Measurements from ENCODE around the gene MAGI1. TPM values are rescaled to one million over a fixed set of nuclear protein-coding genes. Genes with fewer than 3 reads are reported as not detected.

The MAGI1 gene
- total and polyA plus RNA-seq, 7 donors = 10.2 to 54.0 (median 29.8) TPM

DNA sequence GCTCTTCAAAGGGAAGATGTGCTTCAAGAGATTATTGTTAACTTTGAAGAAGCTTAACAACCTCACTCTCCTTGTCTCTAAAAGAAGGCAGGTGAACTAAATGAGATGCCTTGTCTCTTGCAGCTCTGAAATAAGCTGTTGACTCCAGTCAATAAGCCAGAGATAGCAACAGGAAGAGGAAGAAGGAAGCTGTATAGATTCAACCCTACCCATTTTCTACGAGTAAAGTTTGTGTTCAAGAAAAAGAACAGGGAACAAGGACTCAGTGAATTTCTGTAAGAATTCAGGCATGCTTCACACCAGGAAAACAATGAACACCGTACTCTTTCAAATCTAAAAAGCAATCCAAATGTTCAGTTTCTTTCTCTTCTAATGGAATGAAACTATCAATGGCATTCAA lies 503.5 kb downstream of the MAGI1 start:
- no peak overlapping the region for H3K27ac ChIP-seq
- TF ChIP-seq, protein P1, sequence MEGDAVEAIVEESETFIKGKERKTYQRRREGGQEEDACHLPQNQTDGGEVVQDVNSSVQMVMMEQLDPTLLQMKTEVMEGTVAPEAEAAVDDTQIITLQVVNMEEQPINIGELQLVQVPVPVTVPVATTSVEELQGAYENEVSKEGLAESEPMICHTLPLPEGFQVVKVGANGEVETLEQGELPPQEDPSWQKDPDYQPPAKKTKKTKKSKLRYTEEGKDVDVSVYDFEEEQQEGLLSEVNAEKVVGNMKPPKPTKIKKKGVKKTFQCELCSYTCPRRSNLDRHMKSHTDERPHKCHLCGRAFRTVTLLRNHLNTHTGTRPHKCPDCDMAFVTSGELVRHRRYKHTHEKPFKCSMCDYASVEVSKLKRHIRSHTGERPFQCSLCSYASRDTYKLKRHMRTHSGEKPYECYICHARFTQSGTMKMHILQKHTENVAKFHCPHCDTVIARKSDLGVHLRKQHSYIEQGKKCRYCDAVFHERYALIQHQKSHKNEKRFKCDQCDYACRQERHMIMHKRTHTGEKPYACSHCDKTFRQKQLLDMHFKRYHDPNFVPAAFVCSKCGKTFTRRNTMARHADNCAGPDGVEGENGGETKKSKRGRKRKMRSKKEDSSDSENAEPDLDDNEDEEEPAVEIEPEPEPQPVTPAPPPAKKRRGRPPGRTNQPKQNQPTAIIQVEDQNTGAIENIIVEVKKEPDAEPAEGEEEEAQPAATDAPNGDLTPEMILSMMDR (IDR thresholded peaks at IDR 0.05) = no peak
- TF ChIP-seq EP300 (IDR thresholded peaks at IDR 0.05) (no peak), POLR2AphosphoS5 (IDR thresholded peaks at IDR 0.05) (no peak), POLR2A (IDR thresholded peaks at IDR 0.05) (no peak)
- intact Hi-C loops (cut with DNase I) = no loop called here
- H3K27me3 ChIP-seq = no peaks in the 10 kb centered on the region
- H3K4me3 ChIP-seq = no peak overlapping the region
- no peaks in the 10 kb centered on the region for H3K9me3 ChIP-seq
- WGBS, 2 donors = 50 to 55% methylated on average over 2 of the region's 2 CpGs
- peaks cover 0 to 36% (median 28%) of the 10 kb centered on the region in 4 donors for H3K4me1 ChIP-seq
- H3K36me3 ChIP-seq = no peaks in the 10 kb centered on the region
- DNase-seq = no peak

DNA sequence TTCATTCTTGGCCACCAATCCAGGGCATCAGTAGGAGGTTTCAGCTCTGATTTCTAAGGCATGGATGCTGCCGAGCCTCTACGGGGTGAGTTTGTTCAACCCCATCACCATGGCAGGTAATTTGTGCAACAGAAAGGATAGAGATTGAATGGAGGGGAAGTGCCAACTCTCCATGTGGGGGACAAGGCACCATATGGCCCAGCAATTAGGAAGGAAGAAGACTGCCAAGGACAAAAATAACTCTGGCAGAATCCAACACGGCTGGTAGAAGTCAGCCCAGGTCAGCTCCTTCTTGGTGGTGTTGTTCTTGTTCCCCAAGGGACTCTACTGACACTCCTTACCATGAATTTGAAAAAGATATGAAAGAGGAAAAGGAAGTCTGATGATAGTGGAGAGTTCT lies 503.9 kb downstream of the MAGI1 start:
- Histone ChIP-seq H3K36me3 (no peaks in the 10 kb centered on the region), H3K27ac (no peak overlapping the region), H3K4me3 (no peak overlapping the region), H3K9me3 (no peaks in the 10 kb centered on the region), H3K27me3 (no peaks in the 10 kb centered on the region), H3K4me1 (peaks cover 0 to 34% (median 28%) of the 10 kb centered on the region in 4 donors)
- no peak for DNase-seq
- TF ChIP-seq EP300 (IDR thresholded peaks at IDR 0.05) (no peak), POLR2AphosphoS5 (IDR thresholded peaks at IDR 0.05) (no peak), POLR2A (IDR thresholded peaks at IDR 0.05) (no peak)
- TF ChIP-seq, protein P1 (IDR thresholded peaks at IDR 0.05) = no peak
- 82 to 96% methylated on average over 3 of the region's 3 CpGs for WGBS, 2 donors
- intact Hi-C loops (cut with DNase I) = no loop called here

DNA sequence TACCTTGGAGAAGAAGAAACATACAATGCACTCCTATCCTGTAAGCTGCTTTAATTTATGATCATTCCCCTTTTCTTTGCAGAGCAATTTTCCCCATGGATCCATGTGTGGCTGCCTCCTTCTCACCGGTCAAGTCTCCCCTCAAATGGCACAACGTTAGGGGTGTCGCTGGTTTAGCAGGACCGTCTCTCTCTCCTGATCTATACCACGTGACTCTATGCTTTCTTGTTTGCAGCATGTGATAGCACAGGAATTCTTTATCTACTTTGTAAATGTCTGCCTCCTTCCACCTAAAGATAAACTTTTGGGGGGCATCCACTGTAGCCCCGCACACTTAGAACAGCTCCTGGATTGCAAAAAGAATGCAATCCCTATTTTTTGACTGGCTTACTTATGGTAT lies 506.0 kb downstream of the MAGI1 start:
- H3K27me3 ChIP-seq = no peaks in the 10 kb centered on the region
- no peak overlapping the region for H3K4me3 ChIP-seq
- H3K36me3 ChIP-seq = no peaks in the 10 kb centered on the region
- no peaks in the 10 kb centered on the region for H3K9me3 ChIP-seq
- 92 to 95% methylated on average over 6 of the region's 6 CpGs for WGBS, 2 donors
- no peak for DNase-seq
- no peak for TF ChIP-seq POLR2A (IDR thresholded peaks at IDR 0.05)
- no peak for TF ChIP-seq POLR2AphosphoS5 (IDR thresholded peaks at IDR 0.05)
- no peak for TF ChIP-seq EP300 (IDR thresholded peaks at IDR 0.05)
- H3K27ac ChIP-seq = no peak overlapping the region
- intact Hi-C loops (cut with DNase I) = no loop called here
- H3K4me1 ChIP-seq = peaks cover 0 to 19% (median 11%) of the 10 kb centered on the region in 4 donors

DNA sequence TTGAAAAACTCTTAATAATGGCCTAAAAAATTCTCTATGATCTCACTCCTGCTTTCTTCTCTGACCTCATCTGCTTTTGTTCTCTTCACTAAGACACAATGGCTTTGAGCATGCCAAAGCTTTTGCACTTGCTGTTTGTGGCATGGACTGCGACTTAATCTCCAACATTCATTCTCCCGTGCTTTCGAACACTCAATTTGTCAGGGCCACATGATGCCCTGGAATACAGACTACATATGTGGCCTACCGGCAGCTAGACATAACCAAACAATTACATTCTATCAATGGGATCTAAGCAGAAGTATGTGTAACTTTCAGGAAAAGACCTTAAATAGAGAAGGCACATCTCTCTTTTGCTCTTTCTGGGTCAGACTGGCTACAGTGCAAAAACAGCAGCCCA lies 506.5 kb downstream of the MAGI1 start:
- Histone ChIP-seq H3K27ac (no peak overlapping the region), H3K4me3 (no peak overlapping the region), H3K36me3 (no peaks in the 10 kb centered on the region), H3K27me3 (no peaks in the 10 kb centered on the region), H3K9me3 (no peaks in the 10 kb centered on the region), H3K4me1 (peaks cover 0 to 19% (median 10%) of the 10 kb centered on the region in 4 donors)
- WGBS, 2 donors = 94% methylated on average over 4 of the region's 4 CpGs
- DNase-seq = no peak
- TF ChIP-seq, protein P1 (IDR thresholded peaks at IDR 0.05) = no peak
- TF ChIP-seq POLR2AphosphoS5 (IDR thresholded peaks at IDR 0.05) = no peak
- no peak for TF ChIP-seq EP300 (IDR thresholded peaks at IDR 0.05)
- TF ChIP-seq POLR2A (IDR thresholded peaks at IDR 0.05) = no peak
- intact Hi-C loops (cut with DNase I) = no loop called here

DNA sequence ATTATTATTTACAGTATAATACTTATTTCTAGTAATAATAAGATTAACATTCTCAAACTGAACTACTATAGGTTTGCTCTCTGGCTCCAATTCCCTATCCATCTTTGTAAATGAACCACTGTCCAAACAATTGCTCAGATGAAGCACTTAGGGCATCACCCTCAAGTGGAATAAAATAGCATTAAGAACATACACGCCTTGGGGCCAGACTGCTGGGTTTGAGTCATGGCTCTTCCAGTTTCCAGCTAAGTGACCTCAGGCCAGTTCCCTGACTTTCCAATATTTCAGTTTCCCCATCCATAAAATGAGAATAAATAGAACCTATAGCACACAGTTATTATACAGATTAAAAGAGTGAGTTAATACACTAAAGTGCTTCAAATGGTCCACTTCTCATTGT lies 507.2 kb downstream of the MAGI1 start:
- peaks cover 0 to 19% (median 10%) of the 10 kb centered on the region in 4 donors for H3K4me1 ChIP-seq
- no peak overlapping the region for H3K27ac ChIP-seq
- intact Hi-C loops (cut with DNase I) = no loop called here
- no peaks in the 10 kb centered on the region for H3K36me3 ChIP-seq
- no peak overlapping the region for H3K4me3 ChIP-seq
- WGBS, 2 donors = 74 to 83% methylated on average over 1 of the region's 1 CpG
- H3K27me3 ChIP-seq = no peaks in the 10 kb centered on the region
- no peak for TF ChIP-seq POLR2AphosphoS5 (IDR thresholded peaks at IDR 0.05)
- TF ChIP-seq, protein P1 (IDR thresholded peaks at IDR 0.05) = no peak
- no peak for DNase-seq
- no peaks in the 10 kb centered on the region for H3K9me3 ChIP-seq
